Activated CD8-positive, alpha-beta memory T cell treated with anti-CD3 and anti-CD28 coated beads for 4 hours (primary cell): Measurements from ENCODE around the gene HEBP1.
"Not testable (repeated sequence)": the region's sequence is repeated elsewhere in the genome, so short reads cannot be mapped to it uniquely, and the experiment has no call there.

Experiments used
- DNase-seq, 2 donors: peaks; one replicate each; pipeline ENCODE4 v3.0.0-alpha.2; 2020; ENCODE audit warnings: low read depth in 2 of 2

HEBP1 gene, protein sequence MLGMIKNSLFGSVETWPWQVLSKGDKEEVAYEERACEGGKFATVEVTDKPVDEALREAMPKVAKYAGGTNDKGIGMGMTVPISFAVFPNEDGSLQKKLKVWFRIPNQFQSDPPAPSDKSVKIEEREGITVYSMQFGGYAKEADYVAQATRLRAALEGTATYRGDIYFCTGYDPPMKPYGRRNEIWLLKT

DNA sequence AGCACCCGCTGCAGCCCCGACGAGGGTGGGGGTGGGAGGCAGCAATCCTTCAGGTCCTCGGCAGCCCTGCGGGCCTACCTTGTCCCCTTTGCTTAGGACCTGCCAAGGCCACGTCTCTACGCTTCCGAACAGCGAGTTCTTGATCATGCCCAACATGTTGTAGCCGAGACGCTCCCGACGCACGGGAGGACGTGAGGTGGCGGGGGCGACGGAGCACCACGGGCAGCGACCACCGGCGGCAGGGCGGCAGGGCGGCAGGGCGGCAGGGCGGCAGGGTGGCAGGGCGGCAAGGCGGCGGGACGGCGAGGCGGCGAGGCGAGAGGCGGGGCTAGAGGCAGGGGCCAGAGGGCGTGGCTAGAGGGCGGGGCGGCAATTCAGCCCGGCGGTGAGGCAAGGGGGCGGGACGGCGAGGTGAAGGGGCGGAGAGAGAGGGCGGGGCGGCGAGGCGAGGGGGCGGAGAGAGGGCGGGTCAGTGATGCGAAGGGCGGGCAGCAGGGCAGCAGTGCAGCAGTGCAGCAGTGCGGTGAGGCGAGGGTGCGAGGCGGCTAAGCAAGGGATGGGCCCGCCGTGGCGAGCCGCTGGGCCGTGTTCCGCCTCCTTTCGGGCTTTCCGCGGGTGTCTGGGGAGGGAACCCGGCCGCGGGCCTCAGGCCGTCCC is at the start of gene HEBP1:
HEBP1 (minus strand) TSS at position 307 of the 657 bp plus-strand sequence; CDS start at position 156, 151 bp downstream.
- peak; percentile 90 to 91 for DNase-seq

DNA sequence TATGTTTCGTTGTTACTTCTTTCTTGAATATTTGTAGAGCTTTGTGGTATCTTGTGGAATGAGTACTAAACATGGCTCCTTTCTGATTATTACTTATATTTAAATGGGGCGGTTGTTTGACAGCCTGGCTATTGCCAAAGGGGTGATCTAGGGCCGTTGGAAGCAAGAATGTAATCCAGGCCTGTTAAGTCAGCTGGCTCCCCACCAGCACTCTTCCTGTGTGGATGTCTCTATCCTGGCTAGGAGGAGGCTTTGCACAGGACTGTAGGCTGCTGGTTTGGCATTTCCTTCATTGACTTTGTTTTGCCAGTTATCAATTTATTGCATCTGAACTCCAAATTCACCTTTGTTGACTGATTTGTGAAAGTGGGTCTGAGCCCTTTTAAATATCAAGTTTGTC is 49.8 kb upstream of the HEBP1 start:
- DNase-seq = no peak

DNA sequence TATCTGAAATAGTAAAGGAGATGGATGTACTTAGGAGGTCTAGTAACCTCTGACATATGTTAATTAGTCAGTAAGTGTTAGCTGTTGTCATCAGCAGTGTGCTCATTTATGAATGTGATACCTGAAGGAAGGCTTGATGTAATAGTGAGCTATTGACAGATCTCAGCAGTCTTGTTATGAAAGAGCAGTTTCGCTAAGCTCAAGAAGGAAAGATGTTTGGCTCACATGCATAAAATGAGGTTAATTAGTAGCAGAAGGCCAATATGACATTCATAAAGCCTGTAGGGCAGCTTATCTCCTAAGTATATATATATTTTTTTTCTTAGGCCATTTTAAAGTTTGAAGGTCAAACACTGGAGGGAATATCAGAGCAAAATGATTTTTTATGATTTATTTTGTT is 46.9 kb upstream of the HEBP1 start:
- no peak for DNase-seq

DNA sequence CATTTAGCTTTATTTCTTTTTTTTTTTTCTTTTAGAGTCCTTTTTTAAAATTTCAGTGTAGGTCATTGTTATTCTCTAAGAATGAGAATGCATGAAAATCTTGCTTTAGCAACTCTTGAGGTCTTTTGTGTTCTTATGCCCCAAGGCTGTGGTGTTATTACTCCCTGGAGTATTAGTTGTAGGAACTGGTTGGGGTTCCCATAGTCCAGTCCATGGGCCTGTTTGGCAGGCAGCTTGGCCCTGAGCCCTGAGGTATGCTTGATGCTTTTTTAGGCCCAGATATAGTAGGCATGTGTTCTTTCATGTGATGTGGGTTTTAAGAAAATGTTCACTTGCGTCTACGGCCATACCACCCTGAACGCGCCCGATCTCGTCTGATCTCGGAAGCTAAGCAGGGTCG is 45.8 kb upstream of the HEBP1 start:
- DNase-seq = no peak

DNA sequence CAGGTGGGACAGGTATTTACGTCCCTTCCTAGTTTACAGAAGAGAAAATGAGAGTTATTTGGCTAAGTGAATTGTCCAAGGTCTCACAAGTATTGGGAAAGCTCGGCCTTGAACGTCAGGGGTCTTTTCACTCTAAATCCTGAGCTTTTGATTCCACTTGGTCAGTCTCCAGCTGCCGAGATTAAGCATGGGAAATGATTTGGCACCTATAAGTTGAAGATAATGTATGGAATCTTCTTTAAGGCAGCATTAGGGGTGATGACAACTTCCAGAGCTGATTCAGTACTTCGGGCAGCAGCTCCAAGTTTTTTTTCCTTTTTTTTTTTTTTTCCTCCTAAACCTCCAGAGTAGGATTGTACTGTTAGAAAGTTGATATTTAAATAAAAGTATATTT is 44.8 kb upstream of the HEBP1 start:
- DNase-seq = no peak

DNA sequence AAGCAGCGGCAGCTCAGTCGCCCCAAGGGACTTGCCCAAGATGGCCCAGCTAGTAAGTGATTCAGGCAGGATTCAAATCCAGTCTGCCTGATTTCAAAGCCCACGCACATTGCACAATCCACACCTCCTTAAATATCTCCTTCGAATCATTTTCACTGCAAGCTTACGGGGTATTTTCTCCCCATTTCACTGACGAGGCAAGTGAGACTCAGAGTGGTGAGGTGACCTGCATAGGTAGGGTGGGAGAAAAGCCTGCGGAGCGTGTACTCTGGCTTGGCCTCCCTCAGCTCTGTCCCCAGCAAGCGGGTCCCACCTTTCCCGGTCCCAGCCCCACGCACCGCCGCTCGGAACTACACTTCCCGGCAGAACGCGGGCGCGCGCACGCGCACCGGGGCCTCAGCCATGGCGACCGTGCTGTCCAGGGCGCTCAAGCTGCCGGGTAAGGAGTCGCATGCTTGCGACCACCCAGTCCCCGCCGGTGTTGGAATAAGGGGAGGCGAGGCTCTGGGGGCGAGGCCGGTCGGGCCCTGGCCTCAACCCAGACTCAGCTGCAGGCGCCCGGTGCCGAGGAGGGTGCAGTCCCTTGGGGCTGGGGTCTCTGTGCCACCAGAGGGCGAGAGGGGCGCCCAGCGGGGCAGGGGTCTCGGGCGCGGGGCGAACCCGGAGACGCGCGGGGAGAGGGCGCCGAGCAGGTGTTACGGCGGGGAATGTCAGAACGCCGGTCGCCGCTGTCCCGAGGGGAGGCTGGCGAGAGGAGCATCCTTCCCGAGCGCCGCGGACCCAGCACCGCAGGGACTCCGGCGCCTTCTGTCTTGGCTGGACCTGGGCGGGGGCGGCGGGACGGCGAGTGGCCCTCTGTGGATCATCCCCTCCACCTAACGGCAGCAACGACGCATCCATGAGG is 44.2 kb upstream of the HEBP1 start, which contains the start of gene FAM234B:
FAM234B (plus strand) TSS at position 380 of the 904 bp plus-strand sequence; CDS start at position 403, 23 bp downstream.
- DNase-seq = peak; percentile 50

DNA sequence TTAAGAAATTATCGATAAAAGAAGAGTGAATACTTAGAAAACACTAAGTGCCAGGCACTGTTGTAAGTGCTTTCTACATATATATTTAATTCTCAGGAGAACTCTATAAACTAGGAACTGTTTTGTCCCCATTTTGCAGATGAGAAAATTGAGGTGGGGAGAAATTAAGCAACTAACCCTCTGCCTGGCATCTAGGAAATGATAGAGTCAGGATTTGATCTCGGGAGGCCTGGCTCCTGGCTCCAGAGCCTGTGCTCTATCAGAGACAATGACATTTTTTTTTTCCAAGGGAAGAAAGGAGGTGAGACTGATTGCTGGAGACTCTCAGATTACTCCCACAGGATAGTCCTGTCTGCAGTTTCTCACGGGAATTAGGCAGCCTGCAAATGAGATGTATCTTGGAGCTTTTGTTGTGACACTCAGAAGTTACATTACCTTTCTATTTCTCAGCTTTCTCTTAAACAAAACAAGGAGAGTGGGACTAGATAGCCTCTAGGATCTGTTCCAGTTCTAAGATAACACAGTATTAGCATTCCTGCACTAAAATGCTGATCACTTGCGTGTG is 42.7 kb upstream of the HEBP1 start:
- no peak for DNase-seq

DNA sequence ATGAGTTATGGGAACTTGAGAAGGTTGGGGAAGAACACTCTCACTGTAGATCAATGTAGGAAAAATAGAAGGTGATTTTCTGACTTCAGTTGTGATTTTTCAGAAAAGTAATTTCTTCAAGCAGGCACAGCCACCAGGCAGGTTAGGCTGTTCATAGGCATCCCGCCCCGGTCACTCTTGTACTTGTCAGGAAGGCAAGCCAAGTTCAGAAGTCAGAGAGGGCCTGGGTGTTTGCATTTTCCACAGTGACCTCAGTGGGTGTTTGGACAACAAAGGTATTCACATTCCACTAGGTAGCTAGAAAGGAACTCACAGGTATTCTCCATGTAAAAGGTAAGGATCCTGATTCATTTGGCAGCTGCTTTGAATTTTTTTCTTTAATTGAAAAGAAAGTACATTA is 41.2 kb upstream of the HEBP1 start:
- DNase-seq = no peak

DNA sequence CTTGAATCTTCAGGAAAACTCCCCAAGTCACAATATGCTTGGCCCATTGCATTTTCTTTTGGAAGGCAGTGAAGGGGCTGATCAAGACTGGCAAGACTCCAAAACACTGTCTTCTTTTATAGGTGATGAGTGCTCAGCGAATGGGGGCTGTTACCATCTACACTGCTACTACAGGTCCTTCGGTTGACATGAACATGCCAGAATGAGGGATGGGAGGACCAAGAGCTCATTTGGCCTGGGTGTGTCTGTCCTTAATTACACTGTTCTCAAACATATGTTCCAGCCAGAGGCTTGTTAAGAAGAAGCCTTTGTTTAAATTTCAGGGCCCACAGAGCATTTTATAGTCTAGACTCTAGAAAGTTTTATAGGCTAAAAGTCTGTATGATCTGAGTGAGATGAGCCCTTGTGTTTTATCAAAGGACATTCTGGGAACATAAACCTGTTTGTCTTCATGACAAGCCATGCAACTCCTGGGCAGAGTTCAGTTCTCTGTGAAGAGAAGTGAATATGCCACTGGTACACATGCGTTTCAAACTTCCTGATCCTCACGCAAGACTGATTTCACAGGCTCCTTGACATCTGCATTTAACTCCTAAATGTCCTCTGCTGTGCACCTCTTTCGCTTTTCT is 39.4 kb upstream of the HEBP1 start:
- DNase-seq = no peak

DNA sequence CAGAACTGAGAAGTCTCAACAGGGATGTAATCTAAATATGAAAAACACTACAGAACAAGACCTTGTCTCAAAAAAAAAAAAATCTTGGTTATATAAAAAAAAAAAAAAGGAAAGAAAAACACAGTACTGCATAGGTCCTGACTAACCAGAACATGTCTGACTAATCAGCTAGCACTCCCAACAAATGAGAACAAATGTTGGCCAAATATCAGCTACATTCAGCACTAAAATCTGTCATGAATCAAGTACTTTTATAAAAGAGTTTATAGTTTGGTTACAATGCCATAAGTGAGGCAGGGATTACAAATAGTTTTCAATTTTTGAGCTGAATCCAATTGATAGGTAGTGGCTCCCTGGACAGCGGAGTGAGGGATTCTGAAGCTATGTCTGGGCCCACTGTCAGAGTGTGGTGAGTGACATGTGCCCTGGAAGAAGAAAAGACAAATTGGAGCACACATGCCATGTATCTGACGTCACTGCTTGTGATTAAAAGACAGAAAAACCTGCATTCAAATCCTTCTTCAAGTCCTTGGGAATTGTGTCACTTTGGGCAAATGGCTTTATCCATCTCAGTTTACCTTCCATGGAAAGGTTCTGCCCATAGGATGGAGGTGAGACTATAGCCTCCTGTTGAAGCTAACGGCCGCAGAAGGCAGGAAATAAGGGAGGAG is 38.6 kb upstream of the HEBP1 start:
- no peak for DNase-seq

DNA sequence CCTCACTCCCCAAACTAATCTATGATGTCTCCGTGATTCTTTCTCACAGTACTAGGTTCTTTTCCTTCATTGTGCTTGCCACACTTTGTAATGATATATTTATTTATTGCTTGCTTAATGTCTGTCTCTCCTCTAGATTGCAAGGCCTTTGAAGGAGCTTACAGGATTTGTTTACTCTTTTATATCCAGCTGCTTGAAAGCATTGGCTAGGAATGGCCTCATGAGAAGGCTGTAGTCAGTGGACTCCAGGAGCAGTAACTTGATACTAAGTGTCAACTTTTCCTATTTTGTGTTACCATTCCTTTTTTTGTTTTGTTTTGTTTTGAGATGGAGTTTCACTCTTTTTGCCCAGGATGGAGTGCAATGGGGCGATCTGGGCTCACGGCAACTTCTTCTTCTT is 36.8 kb upstream of the HEBP1 start:
- no peak for DNase-seq

DNA sequence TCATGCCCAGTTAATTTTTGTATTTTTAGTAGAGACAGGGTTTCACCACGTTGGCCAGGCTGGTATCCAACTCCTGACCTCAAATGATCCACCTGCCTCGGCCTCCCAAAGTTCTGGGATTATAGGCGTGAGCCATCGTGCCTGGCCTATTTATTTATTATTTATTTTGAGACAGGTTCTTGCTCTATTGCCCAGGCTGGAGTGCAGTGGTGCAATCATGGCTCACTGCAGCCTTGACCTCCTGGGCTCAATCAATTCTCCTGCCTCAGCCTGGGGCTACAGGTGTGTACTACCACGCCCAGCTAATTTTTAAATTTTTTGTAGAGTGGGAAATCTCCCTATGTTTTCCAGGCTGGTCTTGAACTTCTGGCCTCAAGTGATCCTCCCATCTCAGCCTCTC is 35.3 kb upstream of the HEBP1 start:
- not testable (repeated sequence) for DNase-seq

DNA sequence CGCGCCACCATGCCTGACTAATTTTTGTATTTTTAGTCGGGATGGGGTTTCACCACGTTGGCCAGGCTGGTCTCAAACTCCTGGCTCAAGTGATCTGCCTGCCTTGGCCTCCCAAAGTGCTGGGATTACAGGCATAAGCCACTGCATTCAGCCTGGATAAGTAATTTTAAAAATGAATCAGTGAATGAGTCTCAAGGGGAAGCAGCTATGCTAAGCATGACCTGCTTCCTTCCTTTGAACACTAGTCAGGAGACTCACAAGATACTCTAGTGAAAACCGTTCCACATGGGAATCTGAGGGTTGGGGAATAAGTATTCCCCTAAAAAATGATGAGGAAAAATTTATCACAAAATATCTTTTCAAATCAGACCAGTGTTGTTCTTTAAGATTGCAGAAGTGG is 33.4 kb upstream of the HEBP1 start:
- no peak for DNase-seq

DNA sequence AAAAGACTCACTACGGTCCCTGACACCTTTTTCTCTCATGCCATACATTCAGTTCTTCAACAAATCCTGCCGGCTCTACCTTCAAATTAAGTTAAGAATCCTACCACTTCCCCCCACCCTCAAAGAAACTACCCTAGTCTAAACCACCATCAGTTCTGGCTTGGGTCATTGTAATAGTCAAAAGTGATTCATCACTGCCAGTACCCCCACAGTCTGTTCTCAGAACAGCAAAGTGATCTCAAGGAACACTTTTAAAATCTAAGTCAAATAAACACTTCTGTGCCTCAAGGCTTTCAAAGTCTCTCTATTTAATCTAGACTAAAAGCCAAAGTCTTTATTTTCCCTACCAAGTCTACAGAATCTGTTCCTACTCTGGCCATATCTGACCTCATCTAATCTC is 32.1 kb upstream of the HEBP1 start:
- no peak for DNase-seq

DNA sequence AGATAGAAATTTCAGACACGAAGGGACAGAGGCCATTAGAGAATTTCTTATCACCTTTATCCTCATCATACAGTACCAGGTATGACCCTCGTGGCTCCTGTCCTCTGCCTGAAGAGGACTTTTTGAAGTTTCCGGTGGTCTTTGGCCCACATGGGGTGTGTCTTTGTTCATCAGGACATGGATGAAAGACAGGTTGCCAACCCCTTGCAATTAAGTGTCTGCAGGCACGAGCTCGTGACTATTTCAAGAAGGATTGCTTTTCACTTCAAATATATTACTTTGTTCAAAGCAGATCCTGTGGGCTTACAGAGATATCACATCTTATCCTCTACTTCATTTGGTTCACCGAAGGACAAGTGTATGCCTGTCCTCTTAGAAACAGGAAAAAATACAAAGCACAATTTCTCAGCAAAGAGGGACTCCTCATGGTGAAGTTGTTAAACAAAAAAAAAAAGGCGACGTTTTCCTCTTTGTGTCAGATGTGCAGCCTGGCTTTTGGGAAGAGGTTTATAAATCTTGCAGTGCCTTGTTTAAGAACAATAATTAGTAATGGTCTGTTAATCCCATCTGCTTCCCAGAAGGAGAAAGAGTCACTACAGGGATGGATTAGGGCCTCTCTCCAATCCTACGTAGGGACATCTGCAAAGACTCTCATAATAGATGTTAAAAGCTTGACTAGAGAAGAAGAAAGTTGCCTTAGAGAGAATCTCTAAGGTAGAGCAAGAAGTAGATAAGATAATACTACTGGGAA is 30.7 kb upstream of the HEBP1 start:
- no peak for DNase-seq

DNA sequence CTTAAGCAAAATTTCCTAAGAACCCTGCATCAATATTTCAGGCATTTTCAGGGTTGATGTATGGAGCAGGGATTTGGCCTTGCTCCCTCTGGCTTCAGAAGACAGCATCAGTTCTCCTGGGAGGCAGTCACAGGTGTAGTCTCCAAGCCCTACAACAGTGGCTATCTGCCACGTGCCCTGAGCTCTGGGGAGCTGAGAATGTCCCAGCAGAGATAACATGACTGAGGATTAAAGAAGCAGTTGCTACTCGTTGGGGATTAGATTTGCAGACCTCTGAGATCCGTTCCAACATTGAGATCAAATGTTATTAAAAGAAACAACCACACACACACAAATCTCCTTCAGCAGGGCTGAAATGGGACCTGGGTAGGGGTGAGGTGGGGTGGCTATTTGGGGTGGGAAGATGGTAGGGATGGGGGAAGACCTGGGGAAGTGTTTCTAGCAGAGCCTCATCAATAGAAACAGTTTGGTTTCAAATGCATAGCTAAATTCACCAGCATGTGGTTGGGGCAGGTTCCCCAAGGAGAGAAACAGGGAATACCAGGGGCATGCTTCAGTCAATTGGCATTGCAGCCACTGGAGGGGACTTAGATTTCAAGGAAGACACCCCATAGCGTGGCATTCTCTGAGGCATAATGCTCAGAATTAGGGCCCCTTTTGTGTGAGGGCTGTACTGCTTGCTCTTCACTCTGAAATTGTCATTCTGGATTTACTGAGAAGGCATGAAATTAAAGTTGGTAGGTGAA is 28.9 kb upstream of the HEBP1 start:
- no peak for DNase-seq

DNA sequence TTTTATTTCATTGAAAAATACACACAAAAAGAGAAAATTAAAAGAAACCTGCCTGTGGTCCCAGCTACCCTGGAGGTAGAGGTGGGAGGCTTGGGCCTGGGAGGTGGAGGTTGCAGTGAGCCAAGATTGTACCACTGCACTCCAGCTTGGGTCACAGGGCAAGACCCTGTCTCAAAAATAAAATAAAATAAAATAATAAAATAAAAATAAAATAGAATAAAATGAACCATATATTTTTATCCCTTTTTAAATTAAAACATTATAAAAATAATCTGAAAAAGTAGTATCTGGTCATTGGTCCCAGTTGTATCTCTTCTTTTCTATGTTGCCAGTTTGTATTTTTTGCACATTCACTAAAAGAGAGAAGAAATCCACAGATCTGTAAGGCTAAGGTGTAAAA is 27.4 kb upstream of the HEBP1 start:
- no peak for DNase-seq

DNA sequence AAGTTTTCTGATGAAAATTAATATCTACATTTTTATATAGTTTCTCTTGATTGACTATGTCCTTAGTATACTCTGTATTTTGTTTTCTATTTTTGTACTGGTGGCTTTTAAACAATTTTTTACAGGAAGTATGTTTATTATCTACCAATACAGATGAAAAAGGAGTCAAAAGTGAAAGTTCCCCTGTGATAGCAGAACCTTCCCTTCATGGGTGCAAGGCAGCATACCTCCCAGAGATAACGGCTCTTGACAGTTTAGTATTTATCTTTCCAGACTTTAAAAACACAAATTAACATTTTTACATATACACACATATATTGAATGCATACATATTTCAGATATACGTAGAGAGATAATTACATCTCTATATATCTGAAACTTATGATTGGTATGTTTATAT is 27.0 kb upstream of the HEBP1 start:
- no peak for DNase-seq

DNA sequence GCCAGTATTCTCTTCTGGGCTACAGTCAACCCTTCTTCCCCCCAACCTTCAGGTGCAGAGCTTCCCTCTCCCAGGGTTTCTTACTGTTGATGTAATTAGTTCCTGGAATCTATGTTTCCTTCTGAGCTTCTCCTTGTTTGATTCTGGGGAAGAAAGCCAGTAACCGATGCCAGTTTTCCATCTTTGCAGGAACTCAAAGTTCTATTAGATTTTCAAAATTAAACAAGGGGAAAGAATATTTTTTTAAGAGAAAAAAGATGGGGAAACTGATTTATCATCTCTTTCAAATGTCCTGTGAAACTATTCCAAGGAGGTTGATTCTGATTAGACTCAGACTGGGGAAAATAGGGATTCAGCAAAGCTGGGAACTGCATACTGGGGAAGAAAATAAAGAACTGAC is 26.2 kb upstream of the HEBP1 start:
- no peak for DNase-seq

DNA sequence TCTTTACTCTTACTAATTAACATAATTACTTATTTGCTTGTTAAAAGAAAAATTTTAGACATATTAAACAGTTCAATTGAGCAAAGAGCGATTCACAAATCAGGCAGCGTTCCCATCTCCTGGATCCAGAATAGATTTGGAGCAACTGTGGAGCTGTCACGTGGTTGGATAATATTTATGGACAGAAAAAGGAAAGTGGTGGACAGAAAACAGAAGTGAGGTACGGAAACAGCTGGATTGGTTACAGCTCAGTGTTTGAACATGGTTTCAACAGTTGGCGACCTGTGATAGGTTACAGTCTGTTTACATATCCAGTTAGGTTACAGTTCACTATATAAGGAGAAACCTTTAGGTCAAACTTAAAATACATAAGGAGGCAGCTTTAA is 24.5 kb upstream of the HEBP1 start:
- no peak for DNase-seq
